Measurements from ENCODE around the gene ADRA2C.

The ADRA2C gene

DNA sequence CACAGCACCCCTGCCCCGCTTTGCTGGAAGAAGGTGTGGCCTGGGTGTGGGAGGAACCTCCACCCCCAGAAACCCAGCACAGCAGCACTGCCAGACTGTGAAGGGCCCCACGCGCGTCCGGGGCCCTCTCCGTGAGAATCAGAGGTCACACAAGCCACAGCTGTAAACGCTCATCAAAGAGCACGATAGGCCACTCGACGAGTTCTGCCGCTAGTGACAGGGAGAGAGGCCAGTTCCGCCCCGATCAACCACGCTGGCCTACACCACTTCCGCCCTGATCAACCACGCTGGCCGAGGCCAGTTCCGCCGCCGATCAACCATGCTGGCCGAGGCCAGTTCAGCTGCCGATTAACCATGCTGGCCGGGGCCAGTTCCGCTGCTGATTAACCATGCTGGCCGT, 25.9 kb upstream of the ADRA2C start:
- H4K20me1 ChIP-seq: peaks cover 0 to 6% (median 0%) of the 10 kb centered on the region in 11 experiments; a peak in 2 of 22 replicates
- H3K36me3 ChIP-seq: no peaks in the 10 kb centered on the region
- no peak for TF ChIP-seq Cebpa-rat (IDR thresholded peaks at IDR 0.05)
- no peak overlapping the region for H3K27ac ChIP-seq
- peaks cover 4 to 18% (median 9%) of the 10 kb centered on the region in 11 experiments; a peak in 18 of 22 replicates for H3K9me3 ChIP-seq (replicated peaks in 1 of 11)
- peak overlapping the region; percentile 42 to 77 (median 68); a peak in 21 of 22 replicates for H3K4me2 ChIP-seq
- peaks cover 0 to 17% (median 4%) of the 10 kb centered on the region in 11 experiments; a peak in 7 of 22 replicates for H3K27me3 ChIP-seq
- H3K4me1 ChIP-seq: peaks cover 11 to 19% (median 16%) of the 10 kb centered on the region in 10 experiments
- no peak overlapping the region for H3K4me3 ChIP-seq
- no peak overlapping the region; a peak in 1 of 22 replicates for H3K9ac ChIP-seq

DNA sequence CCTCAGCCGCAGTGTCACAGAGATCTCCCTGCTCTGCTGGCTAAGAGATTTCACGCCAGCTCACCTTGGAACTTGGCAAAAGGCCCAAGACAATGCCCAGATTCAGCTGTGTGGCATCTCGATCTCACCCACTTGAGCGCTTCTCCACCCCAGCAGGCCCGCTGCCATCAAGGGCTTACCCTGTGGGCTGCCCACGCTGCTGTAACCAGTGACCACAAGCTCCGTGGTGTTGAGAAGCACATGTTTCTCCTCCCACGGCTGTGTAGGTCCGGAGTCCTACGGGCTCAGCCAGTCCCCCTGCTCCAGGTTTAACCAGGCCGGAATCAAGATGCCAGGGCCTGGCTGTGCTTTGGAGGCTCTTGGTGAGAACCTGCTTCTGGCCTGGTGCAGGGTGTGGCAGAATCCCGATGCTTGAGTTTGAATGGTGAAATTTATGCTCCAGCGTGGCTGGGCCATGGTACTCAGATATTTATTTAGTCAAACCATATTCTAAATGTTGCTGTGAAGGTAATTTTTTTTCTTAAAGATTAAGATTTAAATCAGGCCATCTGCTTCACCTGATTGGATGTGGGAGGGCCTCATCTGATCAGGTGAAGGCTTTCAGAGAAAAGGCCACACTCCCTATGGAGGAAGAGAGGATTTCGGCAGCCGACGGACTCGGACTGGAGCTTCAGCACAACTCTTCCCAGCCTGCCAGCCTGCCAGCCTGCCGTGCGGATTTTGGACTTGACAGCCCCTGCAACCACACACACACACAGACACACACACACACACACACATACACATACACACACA, 24.8 kb upstream of the ADRA2C start:
- Histone ChIP-seq H4K20me1 (peaks cover 0 to 6% (median 0%) of the 10 kb centered on the region in 11 experiments; a peak in 3 of 22 replicates), H3K9ac (no peak overlapping the region), H3K27ac (no peak overlapping the region), H3K9me3 (replicated peaks in 1 of 11) (peaks cover 4 to 18% (median 9%) of the 10 kb centered on the region in 11 experiments; a peak in 18 of 22 replicates), H3K4me2 (no peak overlapping the region), H3K4me1 (peaks cover 11 to 27% (median 16%) of the 10 kb centered on the region in 10 experiments), H3K27me3 (peaks cover 0 to 19% (median 4%) of the 10 kb centered on the region in 11 experiments; a peak in 7 of 22 replicates), H3K36me3 (no peaks in the 10 kb centered on the region), H3K4me3 (no peak overlapping the region)
- TF ChIP-seq Cebpa-rat (IDR thresholded peaks at IDR 0.05): no peak

DNA sequence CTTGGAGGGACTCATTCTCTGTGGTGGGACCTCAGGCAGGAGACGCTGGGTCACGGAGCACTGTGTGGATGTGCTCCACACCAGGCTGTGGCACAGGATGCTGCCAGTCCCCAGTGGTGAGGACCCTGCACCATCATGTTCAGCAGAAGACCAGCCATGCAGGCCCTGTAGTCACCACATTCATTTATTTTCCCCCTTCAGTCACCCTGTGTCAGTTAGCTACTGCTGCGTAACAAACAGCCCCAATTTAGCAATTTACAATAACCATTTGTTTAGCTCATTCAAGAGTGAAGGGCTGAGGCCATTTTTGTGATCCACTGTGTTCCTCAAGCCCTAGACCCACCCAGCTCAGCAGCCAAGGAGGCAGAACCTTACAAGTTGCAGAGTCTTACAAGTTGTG, 23.6 kb upstream of the ADRA2C start:
- Histone ChIP-seq H3K4me3 (no peak overlapping the region), H3K4me1 (peaks cover 11 to 27% (median 16%) of the 10 kb centered on the region in 10 experiments), H3K9ac (no peak overlapping the region), H3K4me2 (no peak overlapping the region), H3K9me3 (replicated peaks in 1 of 11) (peaks cover 4 to 18% (median 9%) of the 10 kb centered on the region in 11 experiments; a peak in 18 of 22 replicates), H3K27ac (no peak overlapping the region), H4K20me1 (peaks cover 0 to 6% (median 0%) of the 10 kb centered on the region in 11 experiments; a peak in 3 of 22 replicates), H3K27me3 (peaks cover 0 to 19% (median 4%) of the 10 kb centered on the region in 11 experiments; a peak in 7 of 22 replicates), H3K36me3 (no peaks in the 10 kb centered on the region)
- no peak for TF ChIP-seq Cebpa-rat (IDR thresholded peaks at IDR 0.05)

DNA sequence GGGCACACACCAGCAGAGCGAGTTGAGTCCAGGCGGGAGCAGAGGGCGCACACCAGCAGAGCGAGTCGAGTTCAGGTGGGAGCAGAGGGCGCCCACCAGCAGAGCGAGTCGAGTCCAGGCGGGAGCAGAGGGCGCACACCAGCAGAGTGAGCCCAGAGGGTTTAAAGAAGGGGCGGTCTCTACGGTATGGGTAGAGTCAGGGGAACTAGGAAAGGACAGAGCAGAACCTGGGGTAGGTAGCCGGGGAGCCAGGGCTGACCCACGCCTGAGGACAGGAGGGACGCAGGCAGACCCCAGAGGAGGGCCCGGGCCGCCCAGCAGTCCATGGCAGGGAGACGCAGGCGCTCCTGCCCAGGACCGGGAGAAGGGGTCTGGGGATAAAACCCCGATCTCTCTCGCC, 22.0 kb upstream of the ADRA2C start:
- H3K36me3 ChIP-seq: no peaks in the 10 kb centered on the region
- peaks cover 4 to 18% (median 9%) of the 10 kb centered on the region in 11 experiments; a peak in 18 of 22 replicates for H3K9me3 ChIP-seq (replicated peaks in 1 of 11)
- no peak for TF ChIP-seq Cebpa-rat (IDR thresholded peaks at IDR 0.05)
- H3K4me1 ChIP-seq: peaks cover 11 to 30% (median 18%) of the 10 kb centered on the region in 10 experiments
- no peak overlapping the region for H3K27ac ChIP-seq
- peaks cover 0 to 6% (median 0%) of the 10 kb centered on the region in 11 experiments; a peak in 4 of 22 replicates for H4K20me1 ChIP-seq
- H3K4me3 ChIP-seq: no peak overlapping the region
- no peak overlapping the region for H3K4me2 ChIP-seq
- peaks cover 0 to 19% (median 7%) of the 10 kb centered on the region in 11 experiments; a peak in 9 of 22 replicates for H3K27me3 ChIP-seq
- no peak overlapping the region for H3K9ac ChIP-seq

DNA sequence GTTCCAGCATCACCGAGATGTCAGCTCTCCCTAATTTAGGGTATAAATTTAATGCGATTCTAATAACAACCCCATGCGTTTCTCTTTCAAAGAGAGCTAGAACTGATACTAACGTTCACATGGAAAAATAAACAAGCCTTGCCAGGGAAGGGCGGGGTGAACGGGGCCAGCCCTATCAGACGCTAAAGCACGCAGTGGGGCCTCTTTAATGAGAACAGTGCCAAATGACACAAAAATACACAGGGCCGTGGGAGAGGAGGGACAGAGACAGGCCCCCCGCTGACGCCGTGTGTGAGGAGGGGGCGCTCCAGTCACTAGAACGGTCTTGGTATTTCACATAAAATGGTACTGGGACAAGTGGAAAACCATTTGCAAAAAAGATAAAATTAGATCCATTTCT, 21.3 kb upstream of the ADRA2C start:
- TF ChIP-seq Cebpa-rat (IDR thresholded peaks at IDR 0.05): no peak
- Histone ChIP-seq H3K4me2 (no peak overlapping the region), H3K4me1 (peaks cover 6 to 24% (median 12%) of the 10 kb centered on the region in 10 experiments), H3K4me3 (no peak overlapping the region), H3K9ac (no peak overlapping the region), H3K27ac (no peak overlapping the region), H3K27me3 (peaks cover 0 to 19% (median 7%) of the 10 kb centered on the region in 11 experiments; a peak in 9 of 22 replicates), H3K9me3 (replicated peaks in 1 of 11) (peaks cover 4 to 18% (median 9%) of the 10 kb centered on the region in 11 experiments; a peak in 18 of 22 replicates), H4K20me1 (peaks cover 0 to 6% (median 0%) of the 10 kb centered on the region in 11 experiments; a peak in 4 of 22 replicates), H3K36me3 (no peaks in the 10 kb centered on the region)

DNA sequence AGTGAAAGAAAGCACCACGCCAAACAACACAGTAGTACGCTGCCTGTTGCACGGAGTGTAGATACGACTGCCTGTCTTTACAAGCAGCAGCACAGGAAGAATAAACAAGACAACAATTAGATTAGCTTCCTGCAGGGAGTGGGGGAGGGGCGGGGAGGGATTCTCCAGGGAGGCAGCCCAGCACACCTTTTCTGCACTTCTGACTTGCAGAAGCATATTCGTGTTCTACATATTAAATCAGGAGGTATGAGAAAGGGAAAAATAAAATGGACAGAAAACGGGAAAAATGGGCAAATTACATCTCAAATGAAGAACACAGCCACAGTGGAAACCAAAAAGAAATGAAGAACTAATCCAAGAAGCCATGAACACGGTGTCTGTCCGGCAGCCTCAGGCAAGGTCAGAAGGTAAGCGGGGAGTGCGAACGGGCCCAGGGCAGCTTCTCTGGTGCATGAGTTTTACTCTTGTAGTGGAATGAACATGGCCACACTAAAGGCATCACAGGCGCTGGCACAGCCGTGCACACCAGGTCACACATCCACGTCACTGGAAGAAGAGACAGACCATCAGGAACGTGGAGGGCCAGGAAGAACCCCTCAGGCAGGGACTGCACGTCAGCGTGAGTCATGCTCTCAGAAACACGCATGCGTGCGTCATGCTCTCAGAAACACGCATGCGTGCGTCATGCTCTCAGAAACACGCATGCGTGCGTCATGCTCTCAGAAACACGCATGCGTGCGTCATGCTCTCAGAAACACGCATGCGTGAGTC, 20.1 kb upstream of the ADRA2C start:
- Histone ChIP-seq H3K4me3 (no peak overlapping the region), H3K36me3 (no peaks in the 10 kb centered on the region), H3K4me1 (peaks cover 0 to 16% (median 6%) of the 10 kb centered on the region in 10 experiments; a peak in 11 of 20 replicates), H3K27me3 (peaks cover 0 to 19% (median 7%) of the 10 kb centered on the region in 11 experiments; a peak in 9 of 22 replicates), H4K20me1 (peaks cover 0 to 6% (median 0%) of the 10 kb centered on the region in 11 experiments; a peak in 3 of 22 replicates), H3K27ac (no peak overlapping the region), H3K4me2 (peak overlapping the region in 4 of 11 experiments; percentile 6 to 42 (median 22); a peak in 3 of 22 replicates), H3K9ac (no peak overlapping the region), H3K9me3 (replicated peaks in 1 of 11) (peaks cover 4 to 18% (median 9%) of the 10 kb centered on the region in 11 experiments; a peak in 18 of 22 replicates)
- no peak for TF ChIP-seq Cebpa-rat (IDR thresholded peaks at IDR 0.05)

DNA sequence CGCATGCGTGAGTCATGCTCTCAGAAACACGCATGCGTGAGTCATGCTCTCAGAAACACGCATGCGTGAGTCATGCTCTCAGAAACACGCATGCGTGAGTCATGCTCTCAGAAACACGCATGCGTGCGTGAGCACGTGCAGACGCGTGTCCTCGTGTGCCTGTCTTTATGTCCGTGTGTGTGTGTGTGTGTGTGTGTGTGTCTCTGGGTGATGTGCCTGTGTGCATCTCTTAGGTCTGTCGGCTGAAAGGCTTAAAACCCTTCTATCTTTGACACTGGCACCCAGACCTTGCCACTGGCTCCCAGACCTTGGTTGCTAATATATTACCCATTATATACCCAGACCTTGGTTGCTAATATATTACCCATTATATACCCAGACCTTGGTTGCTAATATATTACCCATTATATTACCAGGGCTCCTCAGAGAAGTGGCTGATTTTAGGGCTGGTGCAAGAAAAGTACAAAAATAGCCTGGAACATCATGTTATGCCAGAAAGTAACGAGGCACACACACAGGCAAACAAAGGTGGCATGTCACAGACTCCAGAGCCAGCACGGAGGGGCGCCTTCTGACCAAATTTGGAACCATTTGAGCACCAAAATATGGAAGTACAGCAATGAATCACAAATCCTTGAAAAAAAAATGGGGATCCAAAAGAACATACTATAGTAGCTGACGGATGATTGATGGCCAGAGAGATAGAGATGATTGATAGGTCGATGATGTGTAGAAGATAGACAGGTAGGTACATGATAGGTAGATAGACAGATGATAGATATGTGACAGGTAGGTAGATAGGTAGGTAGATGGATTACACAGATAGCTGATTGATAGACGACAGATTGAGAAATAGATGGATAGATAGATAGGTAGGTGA, 19.2 kb upstream of the ADRA2C start:
- Histone ChIP-seq H4K20me1 (peaks cover 0 to 6% (median 0%) of the 10 kb centered on the region in 11 experiments; a peak in 3 of 22 replicates), H3K4me3 (no peak overlapping the region), H3K27me3 (peaks cover 0 to 19% (median 7%) of the 10 kb centered on the region in 11 experiments; a peak in 9 of 22 replicates), H3K9ac (no peak overlapping the region), H3K4me2 (no peak overlapping the region), H3K9me3 (replicated peaks in 1 of 11) (peaks cover 4 to 12% (median 9%) of the 10 kb centered on the region in 11 experiments; a peak in 18 of 22 replicates), H3K36me3 (no peaks in the 10 kb centered on the region), H3K27ac (no peak overlapping the region), H3K4me1 (peaks cover 0 to 16% (median 6%) of the 10 kb centered on the region in 10 experiments; a peak in 10 of 20 replicates)
- no peak for TF ChIP-seq Cebpa-rat (IDR thresholded peaks at IDR 0.05)

DNA sequence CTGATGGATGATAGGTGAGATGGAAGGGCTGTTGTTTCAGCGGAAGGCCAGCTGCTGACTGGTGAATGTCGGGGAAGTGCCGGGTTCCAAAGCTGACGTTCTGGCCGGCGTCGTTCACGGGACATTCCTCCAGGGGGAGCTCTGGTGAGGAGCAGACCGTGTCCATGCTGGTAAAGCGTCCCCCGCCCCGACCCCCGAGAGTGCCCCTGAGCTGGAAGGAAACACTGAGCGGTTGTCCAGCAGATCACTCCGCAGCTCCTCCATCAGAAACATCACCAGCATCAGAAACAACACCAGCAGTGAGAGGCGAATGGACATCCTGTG, 18.6 kb upstream of the ADRA2C start:
- no peak for TF ChIP-seq Cebpa-rat (IDR thresholded peaks at IDR 0.05)
- H3K4me2 ChIP-seq: no peak overlapping the region
- no peak overlapping the region for H3K9ac ChIP-seq
- no peak overlapping the region for H3K27ac ChIP-seq
- H3K9me3 ChIP-seq (replicated peaks in 1 of 11): peaks cover under 1 to 6% (median 4%) of the 10 kb centered on the region in 11 experiments; a peak in 18 of 22 replicates
- H3K27me3 ChIP-seq: peaks cover 0 to 19% (median 7%) of the 10 kb centered on the region in 11 experiments; a peak in 9 of 22 replicates
- peaks cover 0 to 16% (median 6%) of the 10 kb centered on the region in 10 experiments; a peak in 10 of 20 replicates for H3K4me1 ChIP-seq
- no peak overlapping the region for H3K4me3 ChIP-seq
- no peaks in the 10 kb centered on the region for H3K36me3 ChIP-seq
- H4K20me1 ChIP-seq: peaks cover 0 to 10% (median 0%) of the 10 kb centered on the region in 11 experiments; a peak in 4 of 22 replicates
